NCI-H2227 treated with DMSO at 0.1 percent for 48 hours (cell line): ENCODE results near the gene MYOF.
"Not testable (repeated sequence)": the region's sequence is repeated elsewhere in the genome, so short reads cannot be mapped to it uniquely, and the experiment has no call there.

ENCODE experiments used
- DNase-seq: peaks from one replicate; lab custom pipeline; 2025; lab: John Stamatoyannopoulos, UW

MYOF gene

GRCh38 chr10:93342921-93343320, 139.2 kb downstream of the MYOF start:
- DNase-seq = no peak

GRCh38 chr10:93342366-93342765, 139.8 kb downstream of the MYOF start:
- DNase-seq = no peak

GRCh38 chr10:93337309-93337721, 144.8 kb downstream of the MYOF start:
- DNase-seq = no peak

DNA sequence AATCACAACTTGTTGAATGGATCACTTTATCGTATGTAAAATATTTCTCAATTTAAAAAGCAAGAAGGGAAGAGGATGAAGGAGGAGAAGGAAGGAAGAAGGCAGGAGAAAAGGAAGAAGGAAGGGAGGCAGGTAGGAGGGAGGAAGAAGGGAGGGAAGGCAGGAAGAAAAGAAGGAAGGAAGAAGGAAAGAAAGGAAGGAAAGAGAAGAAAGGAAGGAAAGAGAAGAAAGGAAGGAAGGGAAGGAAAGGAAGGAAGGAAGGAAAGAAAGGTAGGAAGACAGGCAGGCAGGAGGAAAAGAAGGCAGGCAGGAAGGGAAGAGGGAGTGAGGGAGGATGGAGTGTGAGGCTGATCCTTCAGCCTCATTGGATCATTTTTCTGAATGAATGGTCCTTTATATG, 145.5 kb downstream of the MYOF start:
- DNase-seq = no peak

DNA sequence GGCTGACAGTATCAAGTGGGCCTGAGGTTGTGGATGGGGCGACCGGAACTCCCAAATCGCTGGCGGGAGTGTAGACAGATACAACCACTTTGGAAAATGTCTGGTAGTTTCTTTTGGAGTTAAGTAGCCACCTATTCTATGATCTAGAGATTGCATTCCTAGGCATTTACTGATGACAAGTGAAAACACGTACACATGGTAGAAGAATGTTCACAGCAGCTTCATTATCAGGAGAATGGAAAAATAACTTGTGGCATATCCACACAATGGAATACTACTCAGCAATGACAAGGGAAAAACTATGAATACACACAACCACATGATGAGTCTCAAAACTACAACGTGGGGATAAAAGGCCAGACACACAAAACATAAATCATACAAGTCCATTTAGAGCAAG, 146.0 kb downstream of the MYOF start:
- DNase-seq = no peak

- no peak for DNase-seq
Observed at GRCh38 chr10:93334901-93335327, 147.2 kb downstream of the MYOF start.

DNA sequence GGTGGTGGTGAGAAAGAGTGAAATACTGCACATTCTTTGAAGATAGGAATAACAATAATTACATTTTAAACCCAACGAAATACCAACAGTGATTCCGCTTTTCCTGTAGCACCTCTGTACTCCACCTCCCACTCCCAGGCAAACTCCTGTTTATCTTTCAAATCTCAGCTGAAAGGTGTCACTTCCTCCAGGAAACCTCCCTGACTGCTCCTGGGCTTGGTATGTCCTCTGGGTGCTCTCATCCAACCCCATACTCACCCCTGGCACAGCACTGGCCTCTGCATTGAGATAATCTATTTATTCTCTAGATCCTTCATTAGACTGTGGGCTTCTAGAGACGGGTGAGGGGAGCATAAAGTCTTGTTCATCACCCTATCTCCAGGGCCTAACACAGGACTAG, 148.0 kb downstream of the MYOF start:
- DNase-seq = no peak

- peak; percentile 82 for DNase-seq
Observed at GRCh38 chr10:93333278-93333978, 148.7 kb downstream of the MYOF start.

- no peak for DNase-seq
Observed at GRCh38 chr10:93330824-93331223, 151.3 kb downstream of the MYOF start.

- DNase-seq = peak; percentile 37
Observed at GRCh38 chr10:93319896-93320295, 162.2 kb downstream of the MYOF start.

DNA sequence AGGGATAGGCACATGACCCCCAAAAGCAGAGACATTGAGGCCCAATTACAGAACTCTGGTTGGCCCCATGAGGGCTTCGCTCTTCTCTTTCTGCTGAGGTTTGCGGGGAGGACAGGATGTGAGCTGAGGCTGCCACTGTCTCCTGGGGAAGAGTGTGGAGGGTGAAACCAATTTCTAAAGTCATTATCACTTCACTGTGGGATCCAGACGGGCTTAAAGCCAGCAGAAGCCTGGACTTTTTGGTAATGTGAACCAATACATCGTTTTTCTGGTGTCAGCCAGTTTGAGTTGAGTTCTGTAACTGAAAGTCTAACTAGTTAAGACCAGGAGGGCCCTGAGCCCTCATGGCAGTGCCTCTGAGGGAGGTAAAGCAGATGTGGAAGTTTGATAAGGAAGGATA, 163.0 kb downstream of the MYOF start:
- no peak for DNase-seq

- DNase-seq = no peak
Observed at GRCh38 chr10:93315246-93315645, 166.9 kb downstream of the MYOF start.

DNA sequence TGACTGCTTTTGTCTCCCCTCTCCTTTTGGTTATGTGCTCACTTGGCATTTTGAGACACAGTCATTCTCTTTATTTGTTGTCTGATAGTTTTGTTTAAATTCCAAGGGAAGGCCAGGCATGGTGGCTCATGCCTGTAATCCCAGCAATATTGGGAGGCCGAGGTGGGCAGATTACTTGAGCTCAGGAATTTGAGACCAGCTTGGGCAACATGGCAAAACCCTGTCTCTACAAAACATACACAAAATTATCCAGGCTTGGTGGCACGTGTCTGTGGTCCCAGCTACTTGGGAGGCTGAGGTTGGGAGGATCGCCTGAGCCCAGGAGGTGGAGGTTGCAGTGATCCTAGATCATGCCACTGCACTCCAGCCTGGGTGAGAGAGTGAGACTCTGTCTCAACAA, 167.5 kb downstream of the MYOF start:
- DNase-seq = not testable (repeated sequence)

DNA sequence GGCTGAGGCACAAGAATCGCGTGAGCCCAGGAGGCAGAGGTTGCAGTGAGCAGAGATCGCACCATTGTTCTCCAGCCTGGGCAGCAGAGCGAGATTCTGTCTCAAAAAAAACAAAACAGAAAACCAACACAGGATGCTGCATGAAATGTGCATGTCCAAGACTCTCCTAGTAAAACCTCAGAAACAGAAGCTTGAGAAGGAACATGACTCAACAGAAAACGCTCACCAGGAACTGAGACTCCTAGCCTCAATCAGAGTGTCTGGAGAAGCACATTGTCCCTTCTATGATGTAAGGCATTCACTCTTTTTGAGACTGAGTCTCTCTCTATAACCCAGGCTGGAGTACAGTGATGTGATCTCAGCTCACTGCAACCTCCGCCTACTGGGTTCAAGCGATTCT, 168.3 kb downstream of the MYOF start:
- no peak for DNase-seq

DNA sequence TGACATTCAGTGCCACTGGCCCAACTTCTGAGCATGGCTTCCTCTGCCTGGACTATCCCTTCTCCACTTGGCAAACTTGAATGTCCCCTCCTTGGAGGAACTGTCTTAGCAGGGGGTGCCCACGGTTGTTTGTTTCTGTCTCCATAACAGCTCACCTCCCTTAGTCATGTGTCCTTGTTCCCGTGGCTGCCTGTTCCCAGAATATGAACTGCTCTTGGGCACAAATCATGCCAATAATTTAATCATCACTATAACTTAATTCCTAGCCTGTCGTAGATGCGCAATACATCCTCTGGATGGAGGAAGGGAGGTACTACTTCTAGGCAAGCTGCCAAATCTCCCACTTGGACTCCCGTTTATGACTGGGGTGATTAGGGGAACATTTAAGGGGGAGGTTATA, 173.1 kb downstream of the MYOF start:
- DNase-seq = peak; percentile 7

DNA sequence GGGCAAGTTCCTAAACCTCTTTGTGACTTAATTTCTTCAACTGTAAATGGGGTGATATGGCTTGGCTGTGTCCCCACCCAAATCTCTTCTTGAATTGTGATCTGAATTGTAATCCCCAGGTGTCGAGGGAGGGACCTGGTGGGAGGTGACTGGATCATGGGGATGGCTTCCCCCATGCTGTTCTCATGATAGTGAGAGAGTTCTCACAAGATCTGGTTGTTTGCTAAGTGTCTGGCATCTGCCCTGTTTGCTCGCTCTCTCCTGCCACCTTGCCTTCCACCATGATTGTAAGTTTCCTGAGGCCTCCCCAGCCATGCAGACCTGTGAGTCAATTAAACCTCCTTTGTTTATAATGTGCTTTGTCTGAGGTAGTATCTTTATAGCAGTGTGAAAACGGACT, 177.0 kb downstream of the MYOF start:
- DNase-seq = no peak

DNA sequence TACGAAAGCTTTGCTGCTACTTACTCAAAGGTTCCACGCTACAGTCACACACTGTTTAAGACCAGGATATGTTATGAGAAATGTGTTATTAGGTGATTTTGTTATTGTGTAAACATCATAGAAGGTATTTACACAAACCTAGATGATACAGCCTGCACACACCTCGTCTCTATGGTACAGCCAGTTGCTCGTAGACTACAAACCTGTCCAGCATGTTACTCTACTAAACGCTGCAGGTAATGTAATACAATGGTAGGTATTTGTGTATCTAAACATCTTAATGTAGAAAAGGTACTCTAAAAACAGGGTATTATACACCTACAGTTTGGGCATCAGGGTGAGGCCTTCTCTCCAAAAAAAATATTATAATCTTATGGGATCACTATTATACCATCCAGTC, 181.2 kb downstream of the MYOF start:
- DNase-seq = no peak

DNA sequence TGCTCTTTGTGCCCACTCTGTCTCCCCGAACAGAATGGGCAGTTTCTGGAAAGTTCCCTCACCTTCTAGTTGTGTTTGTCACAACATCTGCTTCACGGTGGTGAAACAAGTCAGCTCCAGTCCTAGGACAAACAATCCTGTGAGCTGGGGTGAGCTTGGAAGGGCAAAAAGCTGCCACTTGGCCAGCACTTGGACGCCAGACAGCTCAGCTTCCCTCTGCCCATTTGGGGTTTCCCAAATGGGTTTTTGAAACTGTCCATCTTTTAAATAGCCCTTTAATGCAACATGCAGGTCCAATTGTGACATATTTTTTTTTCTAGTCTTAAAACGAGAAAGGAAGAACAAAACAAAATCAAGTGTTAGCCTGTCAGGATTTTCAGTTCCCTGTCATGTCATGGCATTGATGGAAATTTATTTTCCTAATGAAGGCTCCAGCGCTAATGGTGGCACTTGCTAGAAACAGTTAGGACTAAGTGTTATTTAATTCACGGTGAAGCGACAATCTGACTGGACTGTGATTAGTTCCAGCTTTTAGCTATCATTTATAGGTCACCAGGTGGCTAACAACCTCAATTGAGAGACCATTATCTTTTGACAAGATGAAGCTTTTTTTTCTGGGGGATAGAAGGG, 181.7 kb downstream of the MYOF start:
- peak; percentile 79 for DNase-seq

DNA sequence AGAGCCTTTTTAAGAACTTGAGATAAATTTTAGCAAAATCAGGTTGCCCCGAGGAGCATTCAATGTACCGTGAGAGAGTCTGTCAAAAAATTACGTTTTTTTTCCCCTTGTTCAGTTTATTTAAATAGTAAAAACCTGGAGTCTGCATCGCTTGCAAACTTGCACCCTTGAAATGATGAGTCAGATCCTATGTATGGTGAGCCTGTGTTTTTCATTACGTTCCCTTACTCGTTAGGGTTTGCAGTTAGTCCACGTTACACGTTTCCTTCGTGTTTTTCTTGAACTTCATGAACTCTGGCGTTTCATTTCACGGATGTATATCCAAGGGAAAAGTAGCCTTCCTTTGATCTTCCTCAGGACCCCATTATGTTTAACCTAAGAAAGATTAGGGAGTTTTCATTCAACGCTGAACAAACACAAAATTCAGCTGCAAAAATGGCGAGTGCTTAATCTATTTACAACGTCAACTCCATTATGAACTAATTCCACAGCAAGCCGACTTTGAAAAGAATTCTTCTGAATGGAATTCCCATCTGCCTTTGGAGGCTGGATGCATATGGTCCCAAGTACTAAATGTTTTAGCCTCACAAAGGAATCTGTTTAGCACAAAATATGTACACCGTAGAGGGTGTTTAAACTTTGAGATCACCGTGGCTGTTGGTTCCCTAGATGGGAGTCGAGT, 182.4 kb downstream of the MYOF start:
- no peak for DNase-seq

- DNase-seq = no peak
Observed at GRCh38 chr10:93299195-93299594, 182.9 kb downstream of the MYOF start.

- no peak for DNase-seq
Observed at GRCh38 chr10:93296151-93296550, 186.0 kb downstream of the MYOF start.

DNA sequence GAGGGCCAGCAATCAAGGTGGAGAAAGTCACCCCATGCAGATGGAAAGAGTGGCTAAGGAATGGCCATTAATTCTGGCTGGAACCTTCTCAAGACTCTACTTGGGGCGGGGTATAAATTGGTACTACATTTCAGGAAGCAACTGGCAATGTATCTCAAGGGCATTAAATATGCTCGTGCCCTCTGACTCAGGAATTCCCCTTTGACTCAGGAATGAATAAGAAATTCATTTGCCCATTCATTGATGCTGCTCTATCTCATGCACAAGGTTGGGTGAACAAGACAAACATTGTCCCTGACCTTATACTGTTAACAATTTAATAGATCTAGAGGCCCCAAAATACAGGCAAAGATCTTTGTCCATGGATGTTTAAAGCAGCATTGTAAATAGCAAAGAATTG, 188.1 kb downstream of the MYOF start:
- DNase-seq = no peak

DNA sequence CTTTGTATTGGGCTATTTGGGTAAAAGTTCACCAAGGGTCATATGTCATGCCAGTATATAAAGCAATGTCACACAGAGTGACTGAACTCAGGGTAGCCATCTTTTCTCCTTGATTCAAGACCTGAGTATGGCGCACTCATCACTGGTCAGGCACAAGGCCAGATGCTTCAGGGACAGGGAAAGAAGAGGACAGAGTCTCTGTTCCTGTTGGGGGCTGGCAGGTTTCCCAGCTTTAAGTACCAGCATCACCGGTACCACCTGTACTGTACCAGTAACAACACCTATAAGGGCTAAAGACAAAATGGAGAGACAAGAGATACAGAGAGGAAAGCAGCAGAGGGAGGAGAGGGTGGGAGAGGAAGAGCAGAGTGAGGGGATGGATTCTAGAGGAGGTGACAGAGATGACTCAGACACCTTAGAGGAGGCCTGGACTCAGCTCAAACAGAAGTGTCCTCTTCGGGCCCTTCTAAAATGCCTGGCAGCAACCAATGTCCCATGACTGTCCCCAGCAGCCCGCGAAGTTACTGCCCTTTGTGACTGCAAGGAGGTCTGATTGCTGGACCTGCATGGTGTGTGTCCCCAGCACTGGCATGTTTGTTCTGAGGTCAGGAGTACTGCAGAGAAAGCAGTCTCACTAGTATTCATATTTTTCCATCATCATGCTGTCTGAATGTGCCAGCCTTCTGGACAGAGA, 191.3 kb downstream of the MYOF start:
- DNase-seq = no peak
